ENCODE measurements around the gene ZDHHC8.

Gene ZDHHC8

GRCh38 chr22:20099099-20099711 is 32.4 kb upstream of the ZDHHC8 start:
- no peak for DNase-seq

GRCh38 chr22:20101638-20102037 is 30.0 kb upstream of the ZDHHC8 start:
- no peak for DNase-seq

GRCh38 chr22:20102203-20102780 is 29.3 kb upstream of the ZDHHC8 start:
- DNase-seq, result no peak

GRCh38 chr22:20105456-20106204 is 26.0 kb upstream of the ZDHHC8 start:
- DNase-seq, result no peak

- no peak for DNase-seq
Observed at GRCh38 chr22:20106205-20106848, 25.3 kb upstream of the ZDHHC8 start.

- no peak for DNase-seq
Observed at GRCh38 chr22:20106849-20107237, 24.8 kb upstream of the ZDHHC8 start.

GRCh38 chr22:20107471-20107901 is 24.1 kb upstream of the ZDHHC8 start:
- no peak for DNase-seq

GRCh38 chr22:20107951-20108756 is 23.4 kb upstream of the ZDHHC8 start:
- DNase-seq, result no peak

- no peak for DNase-seq
Observed at GRCh38 chr22:20108757-20109230, 22.8 kb upstream of the ZDHHC8 start.

GRCh38 chr22:20109411-20110358 is 21.9 kb upstream of the ZDHHC8 start:
- DNase-seq, result no peak

GRCh38 chr22:20110359-20110985 is 21.1 kb upstream of the ZDHHC8 start:
- DNase-seq, result no peak

- peak; percentile 52 for DNase-seq
Observed at GRCh38 chr22:20111045-20111688, 20.4 kb upstream of the ZDHHC8 start.

GRCh38 chr22:20111689-20112622 is 19.6 kb upstream of the ZDHHC8 start:
- no peak for DNase-seq

- DNase-seq, result no peak
Observed at GRCh38 chr22:20112623-20113511, 18.7 kb upstream of the ZDHHC8 start.

- DNase-seq, result no peak
Observed at GRCh38 chr22:20113551-20114310, 17.9 kb upstream of the ZDHHC8 start.

GRCh38 chr22:20114506-20115475 is 16.8 kb upstream of the ZDHHC8 start:
- DNase-seq, result no peak

Data from MV-4-11 (cell line).